OCI-LY3 (cell line): ENCODE results near the gene SYNE3.

ENCODE experiments used
- H2AFZ ChIP-seq: fragments of 200-600, 300-600 bp; shearing (Covaris generic); 2 replicates; pipeline ENCODE4 v1.6.0; 2014; ENCODE audit warnings: antibody characterized with exemption, low read depth, low read length
- H3K27ac ChIP-seq: fragments of 200-600, 300-600 bp; sonication (generic); 2 replicates; pipeline ENCODE4 v1.5.1; 2014; ENCODE audit warnings: mild to moderate bottlenecking, low read length, moderate library complexity, mixed read lengths
- H3K27me3 ChIP-seq: fragments of 200-600, 300-600 bp; sonication (generic); 2 replicates; pipeline ENCODE4 v1.6.1; 2014; ENCODE audit warnings: low read depth, low read length, mixed read lengths
- H3K36me3 ChIP-seq: fragments of 200-600, 300-600 bp; sonication (generic); replicated peaks from 2 replicates; pipeline ENCODE3; 2014; ENCODE audit warnings: low read depth, low read length, mixed read lengths
- H3K4me1 ChIP-seq: fragments of 300-600, 200-600 bp; sonication (generic); 2 replicates; pipeline ENCODE4 v1.6.1; 2014; ENCODE audit warnings: low read length, mixed read lengths
- H3K4me2 ChIP-seq: fragments of 200-600, 300-600 bp; sonication (generic); 2 replicates; pipeline ENCODE4 v1.6.1; 2014; ENCODE audit warnings: low read length, mixed read lengths
- H3K4me3 ChIP-seq: fragments of 300-600, 200-600 bp; sonication (generic); 2 replicates; pipeline ENCODE4 v1.5.1; 2014; ENCODE audit warnings: antibody characterized with exemption, mild to moderate bottlenecking, low read length, moderate library complexity
- H3K79me2 ChIP-seq: fragments of 300-600, 200-600 bp; shearing (Covaris generic); 2 replicates; pipeline ENCODE4 v1.6.1; 2014; ENCODE audit warnings: mild to moderate bottlenecking, low read length, mixed read lengths
- H3K9ac ChIP-seq: fragments of 300-600, 200-600 bp; shearing (Covaris generic); 2 replicates; pipeline ENCODE4 v1.6.0; 2014; ENCODE audit warnings: mild to moderate bottlenecking, low read length, moderate library complexity
- H3K9me3 ChIP-seq: fragments of 200-600, 300-600 bp; shearing (Covaris generic); 2 replicates; pipeline ENCODE4 v1.6.1; 2014; ENCODE audit warnings: low read length, mixed read lengths; ENCODE audit not compliant: insufficient read depth
- H4K20me1 ChIP-seq: fragments of 200-600, 300-600 bp; sonication (generic); 2 replicates; pipeline ENCODE4 v1.6.1; 2016; ENCODE audit warnings: low read length, mixed read lengths; ENCODE audit not compliant: insufficient read depth
- EZH2phosphoT487 ChIP-seq: fragments of 200-600 bp; shearing (Covaris generic); IDR thresholded peaks from 2 replicates; pipeline ENCODE4 v1.6.1; 2018; ENCODE audit warnings: antibody characterized with exemption, mixed run types, low read depth
- TF ChIP-seq, protein P1 (sequence below): fragments of 200-600, 300-600 bp; sonication (generic); IDR thresholded peaks from 2 replicates; pipeline ENCODE4 v1.5.1; 2014; ENCODE audit warnings: antibody characterized with exemption, low read length, low read depth

The SYNE3 gene

DNA sequence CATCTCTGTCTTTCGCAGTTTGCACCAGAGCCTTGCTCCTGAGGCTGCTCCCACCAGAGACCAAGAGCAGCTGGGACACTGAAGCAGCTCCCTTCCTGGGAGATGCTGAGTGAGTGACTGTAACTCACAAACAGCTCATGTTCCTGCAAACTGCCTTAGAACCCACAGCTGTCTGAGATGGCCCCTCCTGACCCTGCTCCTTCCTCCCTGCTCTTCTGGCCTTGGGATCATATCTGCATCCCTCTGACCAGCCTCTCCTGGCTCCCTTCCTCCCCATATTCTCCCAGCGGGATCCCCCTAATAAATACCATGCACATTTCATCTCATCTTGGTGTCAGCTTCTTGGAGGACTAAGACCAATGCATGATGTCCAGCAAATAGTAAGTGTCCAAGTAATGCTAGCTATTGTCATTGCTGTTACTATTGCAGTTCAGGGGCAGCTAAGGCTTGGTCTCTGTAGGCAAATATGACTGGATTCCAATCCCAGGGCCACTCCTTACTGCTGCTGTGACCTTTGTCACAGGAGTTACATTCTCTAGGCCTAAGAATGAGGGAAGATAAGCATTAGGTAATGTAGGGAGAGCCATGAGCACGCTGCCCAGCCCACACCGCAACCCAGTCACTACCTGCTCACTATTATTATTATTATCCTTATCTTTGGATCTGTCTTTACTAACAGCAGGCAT lies 47.9 kb downstream of the SYNE3 start:
- no peak overlapping the region for H3K4me2 ChIP-seq
- H3K4me1 ChIP-seq, result peaks cover 24% of the 10 kb centered on the region
- no peak overlapping the region for H3K9ac ChIP-seq
- TF ChIP-seq, protein P1, sequence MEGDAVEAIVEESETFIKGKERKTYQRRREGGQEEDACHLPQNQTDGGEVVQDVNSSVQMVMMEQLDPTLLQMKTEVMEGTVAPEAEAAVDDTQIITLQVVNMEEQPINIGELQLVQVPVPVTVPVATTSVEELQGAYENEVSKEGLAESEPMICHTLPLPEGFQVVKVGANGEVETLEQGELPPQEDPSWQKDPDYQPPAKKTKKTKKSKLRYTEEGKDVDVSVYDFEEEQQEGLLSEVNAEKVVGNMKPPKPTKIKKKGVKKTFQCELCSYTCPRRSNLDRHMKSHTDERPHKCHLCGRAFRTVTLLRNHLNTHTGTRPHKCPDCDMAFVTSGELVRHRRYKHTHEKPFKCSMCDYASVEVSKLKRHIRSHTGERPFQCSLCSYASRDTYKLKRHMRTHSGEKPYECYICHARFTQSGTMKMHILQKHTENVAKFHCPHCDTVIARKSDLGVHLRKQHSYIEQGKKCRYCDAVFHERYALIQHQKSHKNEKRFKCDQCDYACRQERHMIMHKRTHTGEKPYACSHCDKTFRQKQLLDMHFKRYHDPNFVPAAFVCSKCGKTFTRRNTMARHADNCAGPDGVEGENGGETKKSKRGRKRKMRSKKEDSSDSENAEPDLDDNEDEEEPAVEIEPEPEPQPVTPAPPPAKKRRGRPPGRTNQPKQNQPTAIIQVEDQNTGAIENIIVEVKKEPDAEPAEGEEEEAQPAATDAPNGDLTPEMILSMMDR, result no peak
- TF ChIP-seq EZH2phosphoT487, result no peak
- no peaks in the 10 kb centered on the region; the same call in 1 of the 2 replicates for H4K20me1 ChIP-seq
- no peaks in the 10 kb centered on the region for H3K9me3 ChIP-seq
- no peak overlapping the region for H2AFZ ChIP-seq
- no peaks in the 10 kb centered on the region for H3K27me3 ChIP-seq
- no peak overlapping the region for H3K27ac ChIP-seq
- H3K79me2 ChIP-seq, result no peaks in the 10 kb centered on the region
- peaks cover 55% of the 10 kb centered on the region for H3K36me3 ChIP-seq
- H3K4me3 ChIP-seq, result no peak overlapping the region

- Histone ChIP-seq H3K36me3 (peaks cover 48% of the 10 kb centered on the region), H3K9ac (no peak overlapping the region), H2AFZ (no peak overlapping the region), H3K79me2 (no peaks in the 10 kb centered on the region), H3K4me3 (no peak overlapping the region), H3K4me2 (no peak overlapping the region), H3K9me3 (no peaks in the 10 kb centered on the region), H4K20me1 (no peaks in the 10 kb centered on the region; the same call in 1 of the 2 replicates), H3K4me1 (peaks cover 33% of the 10 kb centered on the region), H3K27me3 (no peaks in the 10 kb centered on the region), H3K27ac (no peak overlapping the region)
- TF ChIP-seq, protein P1, result no peak
- TF ChIP-seq EZH2phosphoT487, result no peak
Measured at GRCh38 chr14:95467657-95468056, 48.8 kb downstream of the SYNE3 start.

DNA sequence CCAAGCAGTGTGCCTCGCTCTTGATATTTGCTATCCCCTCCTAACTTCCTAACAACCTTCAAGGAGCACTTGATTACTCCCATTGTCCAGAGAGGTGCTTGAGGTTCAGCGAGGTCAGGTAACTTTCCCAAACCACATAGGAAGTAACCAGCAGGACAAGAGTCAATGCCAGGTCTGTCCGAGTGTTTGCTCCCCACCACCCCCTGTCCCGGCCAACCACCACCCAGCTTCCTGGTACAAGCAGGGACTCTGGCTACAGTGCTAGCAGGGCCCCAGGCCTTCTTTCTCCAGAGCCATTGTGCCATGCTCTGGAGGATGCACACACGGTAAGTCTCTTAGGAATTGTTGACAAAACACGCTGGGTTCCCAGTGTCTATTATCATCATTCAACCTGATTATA lies 49.2 kb downstream of the SYNE3 start:
- Histone ChIP-seq H3K4me1 (peaks cover 37% of the 10 kb centered on the region), H3K27ac (no peak overlapping the region)

More for the DNA sequence above, 49.2 kb downstream of the SYNE3 start:
- Histone ChIP-seq H2AFZ (no peak overlapping the region), H3K9me3 (no peaks in the 10 kb centered on the region), H4K20me1 (no peaks in the 10 kb centered on the region; the same call in 1 of the 2 replicates), H3K4me2 (no peak overlapping the region), H3K9ac (no peak overlapping the region), H3K4me3 (no peak overlapping the region), H3K79me2 (no peaks in the 10 kb centered on the region), H3K36me3 (peaks cover 48% of the 10 kb centered on the region), H3K27me3 (no peaks in the 10 kb centered on the region)
- no peak for TF ChIP-seq EZH2phosphoT487
- TF ChIP-seq, protein P1, result no peak
